ENCODE data around the gene PLCL2.
"Not testable (repeated sequence)": the region's sequence is repeated elsewhere in the genome, so short reads cannot be mapped to it uniquely, and the experiment has no call there.

PLCL2 gene

GRCh38 chr3:17078926-17079465 is 194.2 kb downstream of the PLCL2 start:
- H3K9me3 Mint-ChIP-seq: peaks cover 8% of the 10 kb centered on the region
- peaks cover 79% of the 10 kb centered on the region for H3K36me3 Mint-ChIP-seq
- no peak overlapping the region for H3K27ac Mint-ChIP-seq
- H3K4me3 Mint-ChIP-seq: no peak overlapping the region
- H3K4me1 Mint-ChIP-seq: no peaks in the 10 kb centered on the region
- H3K27me3 Mint-ChIP-seq: no peaks in the 10 kb centered on the region
- ATAC-seq: no peak

DNA sequence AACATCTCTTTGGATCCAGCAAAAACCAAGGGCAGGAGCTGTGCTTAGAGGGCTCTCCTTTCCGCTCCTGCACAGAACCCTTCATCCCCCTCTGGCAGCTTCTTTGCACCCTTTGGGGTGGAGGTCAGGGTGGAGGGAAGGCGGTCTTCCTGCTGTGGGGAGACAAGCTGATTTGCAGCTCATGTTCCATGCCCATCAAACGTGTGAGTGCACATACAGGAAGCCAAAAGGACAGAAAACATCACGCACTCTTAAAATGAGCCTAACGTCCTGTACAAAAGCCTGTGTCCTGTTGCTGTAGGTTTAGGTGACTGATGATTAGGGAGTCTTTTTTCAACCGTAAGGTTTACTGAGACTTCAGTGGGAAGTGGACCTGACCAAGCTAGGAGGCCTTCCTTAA is 195.2 kb downstream of the PLCL2 start:
- Mint-ChIP-seq H3K36me3 (peaks cover 78% of the 10 kb centered on the region), H3K4me3 (no peak overlapping the region), H3K27me3 (no peaks in the 10 kb centered on the region), H3K9me3 (peaks cover 8% of the 10 kb centered on the region), H3K27ac (no peak overlapping the region), H3K4me1 (no peaks in the 10 kb centered on the region)
- no peak for ATAC-seq

- H3K4me1 Mint-ChIP-seq: no peaks in the 10 kb centered on the region
- peaks cover 71% of the 10 kb centered on the region for H3K36me3 Mint-ChIP-seq
- H3K27ac Mint-ChIP-seq: no peak overlapping the region
- H3K9me3 Mint-ChIP-seq: peaks cover 8% of the 10 kb centered on the region
- ATAC-seq: no peak
- no peak overlapping the region for H3K4me3 Mint-ChIP-seq
- H3K27me3 Mint-ChIP-seq: no peaks in the 10 kb centered on the region
Observed at GRCh38 chr3:17081520-17081919, 196.8 kb downstream of the PLCL2 start.

- H3K9me3 Mint-ChIP-seq: peaks cover 8% of the 10 kb centered on the region
- H3K27ac Mint-ChIP-seq: no peak overlapping the region
- H3K4me3 Mint-ChIP-seq: no peak overlapping the region
- H3K4me1 Mint-ChIP-seq: no peaks in the 10 kb centered on the region
- H3K36me3 Mint-ChIP-seq: peaks cover 67% of the 10 kb centered on the region
- ATAC-seq: no peak
- H3K27me3 Mint-ChIP-seq: no peaks in the 10 kb centered on the region
Observed at GRCh38 chr3:17087509-17087908, 202.8 kb downstream of the PLCL2 start.

GRCh38 chr3:17088017-17088416 is 203.3 kb downstream of the PLCL2 start:
- Mint-ChIP-seq H3K4me1 (no peaks in the 10 kb centered on the region), H3K4me3 (no peak overlapping the region), H3K27ac (peak overlapping the region; percentile 15), H3K9me3 (peaks cover 6% of the 10 kb centered on the region), H3K36me3 (peaks cover 62% of the 10 kb centered on the region), H3K27me3 (no peaks in the 10 kb centered on the region)
- ATAC-seq: no peak

DNA sequence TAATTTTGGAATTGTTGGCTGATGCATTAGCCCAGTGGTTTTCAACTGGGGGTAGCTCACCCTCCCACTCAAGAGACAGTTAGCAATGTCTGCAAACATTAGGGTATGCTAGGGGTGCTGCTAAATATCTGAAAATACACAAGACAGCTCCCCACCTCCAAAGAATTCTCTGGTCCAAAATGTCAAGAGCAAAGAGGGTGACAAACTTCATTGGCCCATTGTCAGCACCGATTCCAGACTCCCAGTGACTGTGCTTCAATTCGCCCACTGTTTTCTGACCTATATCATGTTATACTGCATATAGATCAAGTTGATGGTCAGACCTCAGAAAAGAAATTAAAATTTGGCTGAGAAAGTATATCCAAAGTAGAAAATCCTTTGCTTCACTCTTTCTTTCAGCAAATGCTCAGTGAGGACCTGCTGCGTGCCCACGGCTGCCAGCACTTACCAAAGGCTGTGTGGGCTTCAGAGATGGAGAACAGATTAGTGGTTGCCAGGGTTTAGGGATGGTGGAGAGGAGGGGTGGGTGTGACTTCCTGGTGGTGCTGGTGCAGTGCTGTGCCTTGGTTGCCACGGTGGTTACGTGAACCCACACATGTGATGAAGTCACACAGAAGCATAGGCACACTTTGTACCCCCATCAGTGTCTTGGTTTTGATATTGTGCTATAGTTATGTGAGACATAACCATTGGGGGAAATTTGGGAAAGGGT is 204.0 kb downstream of the PLCL2 start:
- Mint-ChIP-seq H3K27me3 (no peaks in the 10 kb centered on the region), H3K4me3 (no peak overlapping the region), H3K4me1 (no peaks in the 10 kb centered on the region), H3K9me3 (no peaks in the 10 kb centered on the region), H3K27ac (peak overlapping the region; percentile 15), H3K36me3 (peaks cover 55% of the 10 kb centered on the region)
- ATAC-seq: no peak

DNA sequence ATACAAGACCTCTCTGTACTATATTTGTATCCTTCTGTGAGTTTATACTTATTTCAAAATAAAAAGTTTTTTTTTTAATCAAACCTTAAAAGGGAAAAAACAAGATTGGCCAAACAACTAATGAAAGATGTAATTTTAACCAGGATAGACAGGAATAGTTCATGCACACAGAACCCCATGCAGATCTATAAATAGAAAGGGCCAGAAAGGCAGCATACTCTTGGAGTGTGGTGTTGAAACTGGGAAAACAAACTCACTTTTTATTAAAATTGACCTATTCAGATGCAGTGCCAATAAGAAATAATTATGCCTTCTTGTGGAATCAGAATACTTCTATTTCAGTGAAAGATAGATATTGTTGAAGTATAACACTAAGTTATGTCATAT is 204.6 kb downstream of the PLCL2 start:
- peaks cover 50% of the 10 kb centered on the region for H3K36me3 Mint-ChIP-seq
- no peaks in the 10 kb centered on the region for H3K27me3 Mint-ChIP-seq
- ATAC-seq: no peak
- H3K4me1 Mint-ChIP-seq: no peaks in the 10 kb centered on the region
- no peak overlapping the region for H3K4me3 Mint-ChIP-seq
- H3K9me3 Mint-ChIP-seq: no peaks in the 10 kb centered on the region
- H3K27ac Mint-ChIP-seq: no peak overlapping the region

DNA sequence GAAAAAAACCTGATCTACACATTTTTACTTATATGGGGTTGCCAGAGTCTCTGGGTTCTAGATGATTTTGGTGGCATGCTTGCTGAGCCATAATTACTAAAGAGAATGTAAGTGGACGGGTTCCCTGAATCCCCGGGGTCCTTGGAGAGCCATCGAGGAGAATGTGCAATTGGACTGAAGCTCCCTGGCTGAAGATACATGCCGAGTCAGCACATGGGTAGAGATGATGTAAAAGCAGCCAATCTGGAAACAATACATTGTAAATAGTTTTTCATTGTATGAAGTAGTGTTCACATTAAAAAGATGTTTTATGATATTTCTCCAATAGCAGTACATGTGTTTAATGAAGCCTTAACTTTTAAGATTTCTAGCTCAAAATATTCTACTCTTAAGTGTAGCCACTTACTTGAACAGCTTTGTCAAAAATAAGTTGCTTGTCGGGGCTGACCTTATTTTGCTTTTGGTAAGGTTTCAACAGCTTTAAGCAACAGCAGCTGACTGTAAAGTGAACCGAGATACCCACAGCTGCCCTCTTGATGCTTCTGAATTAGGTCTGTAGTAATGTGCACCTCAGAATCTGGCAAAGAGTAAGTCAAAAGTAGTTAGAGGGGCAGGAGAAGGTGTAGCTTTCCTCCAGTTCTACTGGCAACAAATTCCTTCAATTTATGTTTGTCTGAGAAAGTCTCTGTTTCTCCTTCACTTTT is 205.7 kb downstream of the PLCL2 start:
- no peaks in the 10 kb centered on the region for H3K27me3 Mint-ChIP-seq
- no peak overlapping the region for H3K27ac Mint-ChIP-seq
- H3K4me1 Mint-ChIP-seq: no peaks in the 10 kb centered on the region

DNA sequence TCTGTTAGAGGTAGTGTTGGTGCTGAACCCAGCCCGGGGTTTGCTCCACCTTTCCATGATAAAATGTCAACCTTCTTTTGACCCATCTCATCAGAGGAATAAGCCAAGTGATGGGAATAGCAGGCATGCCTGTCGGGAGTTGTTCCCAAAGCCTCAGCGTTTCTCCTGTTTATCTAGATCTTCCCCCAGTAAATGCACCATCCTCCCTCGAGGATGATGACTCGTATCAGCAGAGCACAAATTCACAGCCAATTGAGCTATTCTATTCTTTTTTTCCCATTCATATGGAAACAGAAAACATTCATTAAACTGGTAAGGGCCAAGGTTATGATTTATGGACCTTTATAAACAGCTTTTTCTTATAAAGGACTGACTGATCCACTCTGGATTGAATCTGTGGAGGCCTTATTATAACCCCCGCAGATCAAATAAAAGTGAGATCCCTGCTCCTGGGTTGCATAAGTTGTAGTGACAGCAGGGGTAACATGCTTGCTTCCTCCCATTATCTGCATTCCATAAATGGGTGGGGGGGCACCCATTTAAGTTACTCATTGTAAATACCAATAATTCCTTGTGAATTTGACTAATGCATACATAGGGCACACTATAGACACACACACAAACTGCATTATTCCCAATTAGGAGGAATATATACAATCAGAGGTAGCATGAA is 207.3 kb downstream of the PLCL2 start:
- Mint-ChIP-seq H3K4me1 (no peaks in the 10 kb centered on the region), H3K36me3 (peaks cover 31% of the 10 kb centered on the region), H3K4me3 (no peak overlapping the region), H3K27ac (no peak overlapping the region), H3K9me3 (no peaks in the 10 kb centered on the region), H3K27me3 (no peaks in the 10 kb centered on the region)
- ATAC-seq: no peak

More for the DNA sequence above, 205.7 kb downstream of the PLCL2 start:
- peaks cover 45% of the 10 kb centered on the region for H3K36me3 Mint-ChIP-seq
- H3K9me3 Mint-ChIP-seq: no peaks in the 10 kb centered on the region
- no peak for ATAC-seq
- no peak overlapping the region for H3K4me3 Mint-ChIP-seq

DNA sequence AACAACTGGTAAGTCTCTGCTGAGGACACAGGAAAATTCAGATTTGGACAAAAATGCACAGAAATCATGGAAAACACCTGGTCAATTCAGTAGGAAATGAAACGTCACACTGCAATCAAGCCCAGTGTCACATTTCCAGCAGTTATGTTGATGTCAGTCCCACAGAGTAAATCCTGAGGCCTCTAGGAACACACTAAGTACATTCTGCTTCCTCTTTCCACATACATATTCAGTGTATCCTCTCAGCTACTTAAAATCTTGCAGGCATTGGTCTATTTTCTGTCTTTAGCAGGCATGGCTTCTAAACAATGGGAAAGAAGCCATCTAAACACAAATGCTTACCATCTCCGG is 207.8 kb downstream of the PLCL2 start:
- no peaks in the 10 kb centered on the region for H3K27me3 Mint-ChIP-seq
- peaks cover 27% of the 10 kb centered on the region for H3K36me3 Mint-ChIP-seq
- no peaks in the 10 kb centered on the region for H3K9me3 Mint-ChIP-seq
- H3K4me3 Mint-ChIP-seq: no peak overlapping the region
- no peak overlapping the region for H3K27ac Mint-ChIP-seq
- H3K4me1 Mint-ChIP-seq: no peaks in the 10 kb centered on the region
- ATAC-seq: no peak

DNA sequence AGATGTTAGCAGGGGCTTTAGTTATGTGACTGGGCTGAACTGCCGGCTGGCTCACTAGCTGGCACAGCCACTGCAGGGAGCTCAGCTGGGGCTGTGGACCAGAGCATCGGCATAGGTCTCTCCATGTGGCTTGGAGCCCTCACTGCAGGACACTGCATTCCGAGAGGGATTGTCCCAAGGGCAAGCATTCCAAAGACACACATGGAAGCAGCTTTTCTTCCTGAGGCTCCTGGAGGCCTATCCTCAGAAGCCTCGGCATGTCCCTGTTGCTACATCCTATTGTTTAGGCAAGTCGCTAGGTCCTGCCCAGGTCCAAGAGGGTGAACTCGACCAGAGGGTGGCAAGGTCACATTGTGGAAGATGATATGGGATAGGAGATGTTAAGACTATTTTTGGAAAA is 209.8 kb downstream of the PLCL2 start:
- Mint-ChIP-seq H3K9me3 (no peaks in the 10 kb centered on the region), H3K4me1 (no peaks in the 10 kb centered on the region), H3K36me3 (peaks cover 18% of the 10 kb centered on the region), H3K4me3 (no peak overlapping the region), H3K27ac (no peak overlapping the region), H3K27me3 (no peaks in the 10 kb centered on the region)
- no peak for ATAC-seq

- Mint-ChIP-seq H3K36me3 (peaks cover 23% of the 10 kb centered on the region), H3K27me3 (no peaks in the 10 kb centered on the region), H3K9me3 (peaks cover 18% of the 10 kb centered on the region), H3K4me1 (no peaks in the 10 kb centered on the region), H3K4me3 (no peak overlapping the region), H3K27ac (no peak overlapping the region)
- no peak for ATAC-seq
Observed at GRCh38 chr3:17103579-17103978, 218.8 kb downstream of the PLCL2 start.

DNA sequence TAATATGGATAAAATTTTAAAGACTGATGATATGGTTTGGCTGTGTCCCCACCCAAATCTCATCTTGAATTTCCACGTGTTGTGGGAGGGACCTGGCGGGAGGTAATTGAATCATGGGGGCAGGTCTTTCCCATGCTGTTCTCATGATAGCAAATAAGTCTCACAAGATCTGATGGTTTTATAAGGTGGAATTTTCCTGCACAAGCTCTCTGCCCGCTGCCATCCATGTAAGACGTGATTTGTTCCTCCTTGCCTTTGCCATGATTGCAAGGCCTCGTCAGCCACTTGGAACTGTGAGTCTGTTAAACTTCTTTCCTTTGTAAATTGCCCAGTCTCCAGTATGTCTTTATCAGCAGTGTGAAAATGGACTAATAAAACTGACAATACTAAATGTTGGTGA is 222.0 kb downstream of the PLCL2 start:
- not testable (repeated sequence) for H3K4me3 Mint-ChIP-seq, H3K27me3 Mint-ChIP-seq, ATAC-seq, H3K27ac Mint-ChIP-seq
- H3K36me3 Mint-ChIP-seq: peaks cover 11% of the 10 kb centered on the region
- H3K9me3 Mint-ChIP-seq: peaks cover 12% of the 10 kb centered on the region
- H3K4me1 Mint-ChIP-seq: peaks cover 13% of the 10 kb centered on the region

DNA sequence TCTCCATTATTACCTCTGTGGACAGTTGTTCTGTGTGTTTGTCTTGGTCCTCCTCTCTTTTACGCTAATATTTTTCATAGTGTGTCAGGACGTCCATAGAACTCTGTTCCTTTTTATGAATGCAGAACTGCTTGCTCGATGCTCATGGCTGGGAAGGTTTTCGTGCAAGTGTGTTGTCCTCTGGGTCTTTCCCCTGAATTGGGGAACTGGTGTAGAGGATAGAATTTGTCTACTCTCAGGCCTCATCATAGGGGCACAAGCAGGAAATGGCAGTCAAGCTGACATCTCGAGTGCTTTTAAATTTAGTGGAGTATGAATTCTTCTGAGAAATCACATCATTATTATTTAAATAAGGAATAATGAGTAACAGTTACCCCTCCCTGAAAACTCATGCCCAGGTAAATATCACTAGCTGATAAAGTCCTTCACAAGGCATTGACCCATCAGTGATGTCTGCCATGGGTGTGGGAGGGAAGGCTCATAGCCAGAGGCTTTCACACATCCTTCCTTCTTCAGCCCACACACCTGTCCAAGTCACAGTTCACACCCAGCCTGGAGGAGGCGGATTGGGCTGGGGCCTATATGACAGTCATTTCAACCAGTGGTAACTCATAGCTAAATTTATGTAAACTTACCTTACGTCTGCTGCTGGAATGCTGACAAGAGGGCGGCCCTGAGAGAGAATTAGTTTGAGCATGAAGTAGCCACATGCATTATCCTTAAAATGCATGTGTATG is 226.1 kb downstream of the PLCL2 start:
- Mint-ChIP-seq H3K36me3 (no peaks in the 10 kb centered on the region), H3K27me3 (no peaks in the 10 kb centered on the region), H3K9me3 (peaks cover 6% of the 10 kb centered on the region), H3K27ac (peak overlapping the region; percentile 56), H3K4me1 (peaks cover 13% of the 10 kb centered on the region), H3K4me3 (no peak overlapping the region)
- peak; percentile 86 for ATAC-seq

- Mint-ChIP-seq H3K36me3 (no peaks in the 10 kb centered on the region), H3K27ac (no peak overlapping the region), H3K4me3 (no peak overlapping the region), H3K9me3 (peaks cover 6% of the 10 kb centered on the region), H3K4me1 (peaks cover 13% of the 10 kb centered on the region), H3K27me3 (no peaks in the 10 kb centered on the region)
- ATAC-seq: no peak
Observed at GRCh38 chr3:17111586-17111985, 226.8 kb downstream of the PLCL2 start.
